NCI-H128 (cell line): ENCODE data around the gene TSPAN33.

Experiments
- DNase-seq: peaks from one replicate; lab custom pipeline; 2025; ENCODE audit not compliant: unreplicated experiment; lab: John Stamatoyannopoulos, UW

Gene TSPAN33

DNA sequence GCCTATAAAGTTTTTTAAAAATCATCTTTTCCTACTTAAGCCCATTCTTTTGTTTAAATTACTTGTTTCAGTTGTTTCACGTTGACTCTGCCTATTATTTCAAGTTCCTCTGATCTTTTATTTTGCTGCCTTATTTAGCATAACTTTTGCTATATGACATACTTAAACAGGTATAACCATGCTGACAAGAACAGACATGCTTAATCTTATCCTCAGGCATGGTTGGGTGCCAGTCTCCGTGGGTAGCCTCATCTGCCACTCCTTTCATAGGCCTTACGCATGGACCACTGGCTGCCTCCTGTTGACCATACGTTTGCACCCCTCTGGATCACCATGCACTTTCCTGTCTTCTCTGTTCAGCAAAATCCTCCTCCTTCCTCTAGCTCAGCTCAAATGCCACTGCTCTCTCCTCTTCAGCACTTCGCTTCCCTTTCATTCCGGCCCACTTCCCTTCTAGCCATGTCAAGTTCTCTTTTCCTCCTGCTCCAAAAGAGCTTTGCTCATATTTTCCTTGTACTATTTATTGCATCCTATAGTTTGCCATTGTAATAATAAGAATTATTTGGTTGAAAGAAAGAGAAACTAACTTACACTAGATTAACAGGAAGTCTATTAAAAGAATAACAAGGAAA lies 10.0 kb upstream of the TSPAN33 start:
- DNase-seq, result no peak

DNA sequence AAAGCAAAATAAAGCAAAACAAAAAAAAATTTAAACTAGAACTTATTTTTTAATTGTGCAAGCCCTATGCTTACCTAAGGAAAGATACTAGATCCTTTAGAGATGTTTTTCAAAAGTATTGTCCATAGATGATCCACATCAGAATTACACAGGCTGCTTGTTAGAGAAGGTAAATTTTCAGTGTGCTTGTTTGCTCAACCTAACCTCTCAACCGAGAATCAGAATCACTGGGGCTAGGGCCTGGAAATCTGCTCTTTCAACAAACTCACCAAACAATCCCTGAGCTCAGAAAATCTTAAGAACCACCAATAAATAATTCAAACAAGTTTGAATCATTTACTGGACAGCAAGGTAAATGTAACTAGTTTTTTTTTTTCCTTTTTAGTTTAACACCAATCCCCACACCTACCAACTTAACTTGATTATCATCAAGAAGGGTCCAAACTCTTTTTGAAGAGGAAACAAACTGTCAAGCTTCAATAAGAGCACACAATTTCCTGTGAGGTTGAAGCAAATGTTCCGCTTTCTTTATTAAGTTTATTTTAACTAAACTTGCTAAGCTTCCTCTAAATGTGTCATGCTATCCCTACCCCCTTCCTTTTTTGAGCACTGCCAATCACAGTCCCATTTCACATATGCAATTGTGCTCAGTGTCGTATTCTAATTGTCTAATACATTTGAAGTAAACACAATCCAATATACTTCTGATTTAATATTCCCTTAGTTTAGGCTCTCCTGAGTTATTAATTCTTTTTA lies 7.4 kb upstream of the TSPAN33 start:
- DNase-seq, result no peak

DNA sequence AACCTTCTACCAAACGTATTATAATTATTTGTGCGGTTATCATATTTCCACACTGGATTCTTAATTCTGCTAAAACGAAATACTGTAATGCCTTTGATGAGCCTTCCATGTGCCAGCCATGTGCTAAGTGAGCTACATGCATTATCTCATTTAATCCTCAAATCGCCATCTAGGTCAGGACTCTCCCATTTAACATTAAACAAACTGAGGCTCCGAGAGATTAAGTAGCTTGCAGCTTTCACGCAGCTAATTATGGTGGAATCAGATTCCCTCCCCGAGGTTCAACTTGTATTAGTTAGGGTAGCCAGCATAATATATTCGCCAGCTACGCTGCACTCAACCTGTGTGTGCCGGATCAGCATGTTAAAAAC lies 798 bp upstream of the TSPAN33 start:
- no peak for DNase-seq

DNA sequence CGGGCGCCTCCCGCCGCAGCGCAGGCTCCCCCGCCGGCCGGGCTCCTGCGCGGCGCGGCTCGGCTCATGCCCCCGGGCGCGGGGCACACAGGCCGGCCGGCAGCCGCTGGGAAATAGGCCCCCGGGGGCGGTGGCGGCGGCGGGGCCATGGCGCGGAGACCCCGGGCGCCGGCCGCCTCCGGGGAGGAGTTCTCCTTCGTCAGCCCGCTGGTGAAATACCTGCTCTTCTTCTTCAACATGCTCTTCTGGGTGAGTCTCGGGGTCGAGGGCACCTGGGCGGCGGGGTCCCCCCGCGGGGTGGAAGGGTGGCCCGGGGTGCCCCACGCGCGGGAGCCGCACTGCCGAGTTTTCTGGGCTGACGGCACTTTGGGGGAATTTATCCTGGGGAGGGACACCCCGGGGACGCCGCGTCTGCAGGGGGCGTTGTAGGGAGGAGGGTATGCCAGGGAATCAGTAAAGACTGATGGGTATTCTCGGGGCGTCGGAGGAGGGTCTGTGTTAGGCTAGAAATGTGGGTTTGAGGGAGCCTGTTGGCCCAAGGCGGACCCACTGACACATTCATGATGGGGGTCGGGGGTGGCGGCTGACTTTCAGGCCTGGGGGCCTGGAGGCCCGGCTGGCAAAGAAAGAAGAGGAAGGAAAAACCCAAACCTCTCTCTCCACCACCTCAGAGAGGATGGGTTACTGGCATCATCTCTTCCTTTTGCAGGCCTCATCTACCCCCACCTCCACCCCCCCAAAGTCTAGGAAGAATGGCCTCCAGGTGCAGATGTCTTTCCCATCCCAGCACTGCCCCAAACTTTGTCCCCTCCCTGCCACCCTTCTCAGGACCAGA lies 544 bp downstream of the TSPAN33 start:
- no peak for DNase-seq

DNA sequence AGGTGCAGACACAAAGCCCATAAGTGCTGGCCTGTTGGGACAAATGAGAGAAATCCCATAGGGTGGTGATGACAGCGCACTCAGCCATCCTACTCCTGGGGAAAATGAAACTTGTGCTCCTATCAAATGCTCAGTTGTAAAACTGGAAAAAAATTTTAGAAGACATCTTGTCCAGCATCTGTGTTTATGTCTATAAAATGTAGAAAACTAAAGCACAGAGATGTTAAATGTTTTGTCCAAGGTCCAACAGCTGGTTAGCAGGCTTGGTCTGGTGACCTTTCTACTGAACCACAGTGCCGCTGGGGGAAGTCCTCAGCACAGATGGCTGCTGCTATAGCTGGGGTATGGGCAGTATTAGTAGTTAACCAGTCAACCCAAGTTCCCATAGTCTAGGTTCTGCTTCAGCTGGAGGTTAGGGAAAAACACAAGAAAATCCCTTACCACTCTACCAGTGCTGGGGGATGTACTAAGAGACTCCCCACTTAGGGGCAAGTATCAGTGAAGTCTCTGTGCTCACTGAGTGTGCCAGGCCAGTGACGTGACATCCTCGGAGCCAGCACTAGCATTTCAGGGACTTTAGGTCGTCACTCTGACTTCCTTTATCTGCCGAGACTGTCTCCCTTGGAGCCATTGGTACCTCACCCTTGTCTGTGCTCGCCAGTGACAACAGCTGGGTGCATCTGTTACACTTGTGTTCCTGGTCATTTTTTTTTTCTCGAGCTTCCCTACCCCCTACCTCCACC lies 1.9 kb downstream of the TSPAN33 start:
- no peak for DNase-seq

DNA sequence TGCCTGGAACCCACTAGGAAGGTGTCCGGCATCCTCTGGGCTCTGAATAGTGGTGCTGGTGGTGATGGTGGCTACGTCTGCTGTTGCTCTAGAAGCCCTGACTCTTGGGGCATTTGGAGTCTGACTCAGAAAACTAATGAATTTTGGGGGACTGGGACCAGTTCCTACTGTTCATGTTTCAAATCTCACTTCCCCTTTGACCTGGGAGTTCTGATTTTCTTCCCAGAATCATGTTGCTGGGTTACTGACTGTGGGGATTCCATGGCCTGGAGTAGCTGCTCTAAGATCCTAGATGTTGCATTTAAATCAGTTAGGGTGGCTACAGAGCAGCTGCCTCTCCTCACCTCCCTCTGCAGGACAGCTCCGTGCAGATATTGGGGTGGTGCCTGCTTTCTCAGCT lies 3.2 kb downstream of the TSPAN33 start:
- no peak for DNase-seq

DNA sequence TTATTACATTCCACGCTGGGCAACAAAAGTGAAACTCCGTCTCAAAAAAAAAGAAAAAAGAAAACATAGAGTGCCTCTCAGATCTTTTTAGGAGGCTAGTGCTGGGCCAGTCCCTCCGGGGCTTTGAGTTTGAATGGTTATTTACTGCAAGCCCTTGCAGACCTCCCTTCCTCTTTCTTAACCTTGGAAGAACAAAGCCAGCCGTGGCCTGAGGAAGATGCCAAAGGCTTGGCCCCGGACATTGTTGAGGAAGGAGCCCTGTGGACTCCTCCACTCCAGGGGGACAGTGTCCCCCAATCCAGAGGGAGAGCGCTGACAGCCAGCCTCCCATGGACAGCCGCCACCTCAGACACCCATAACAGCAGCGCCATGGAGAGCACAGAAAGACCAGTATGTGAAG lies 5.0 kb downstream of the TSPAN33 start:
- no peak for DNase-seq

DNA sequence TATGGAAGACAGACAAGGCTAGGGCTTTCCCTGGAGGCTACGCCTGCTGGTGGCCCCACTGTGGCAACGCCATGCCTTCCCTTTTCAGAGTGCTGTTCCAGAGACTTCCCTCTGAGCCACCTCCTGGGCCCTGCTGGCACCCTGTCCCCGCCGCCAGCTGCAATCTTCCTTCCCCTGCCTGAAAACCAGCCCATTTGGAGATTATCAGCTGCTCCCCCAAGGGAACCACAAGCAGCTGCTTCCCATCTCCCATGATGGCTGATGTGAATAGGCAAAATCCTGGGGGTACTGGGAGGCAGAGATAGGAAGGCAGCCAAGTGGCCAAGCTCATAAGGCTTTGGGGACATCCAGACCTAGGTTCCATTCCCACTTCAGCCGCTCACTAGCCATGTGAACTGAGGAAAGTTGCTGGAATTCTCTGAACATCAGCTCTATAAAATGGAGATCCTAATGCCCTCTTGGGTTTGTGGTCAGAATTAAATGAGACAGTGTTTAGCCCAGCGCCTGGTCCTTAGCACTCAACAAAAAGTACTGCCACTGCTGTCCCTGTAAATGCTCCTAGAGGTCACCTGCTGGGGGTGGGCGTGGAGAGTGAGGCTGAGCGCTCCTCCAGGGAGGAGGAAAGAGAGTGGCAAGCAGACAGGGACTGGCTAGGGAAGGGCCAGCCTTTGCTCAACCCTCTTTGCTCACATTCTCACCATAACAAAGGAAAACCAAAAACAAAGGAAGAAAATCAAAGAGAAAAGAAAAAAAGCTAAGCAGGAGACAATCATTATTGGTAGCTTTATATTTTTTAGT lies 5.9 kb downstream of the TSPAN33 start:
- no peak for DNase-seq

DNA sequence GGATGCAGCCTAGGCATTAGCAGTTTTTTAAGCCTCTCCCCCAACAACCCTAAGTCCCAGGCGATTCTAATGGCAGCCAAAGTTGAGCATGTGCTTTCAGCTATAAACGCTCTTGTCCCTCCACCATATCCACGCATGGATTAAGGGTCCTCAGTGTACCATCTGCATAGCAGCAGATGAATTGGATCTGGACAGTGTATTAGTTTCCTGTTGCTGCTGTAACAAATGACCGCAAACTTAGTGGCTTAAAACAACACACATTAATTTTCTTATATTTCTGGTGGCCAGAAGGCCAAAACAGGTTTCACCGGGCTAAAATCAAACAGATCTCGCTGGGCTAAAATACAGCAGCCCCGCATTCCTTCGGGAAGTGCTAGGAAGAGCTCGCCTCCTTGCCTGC lies 13.1 kb downstream of the TSPAN33 start:
- DNase-seq, result no peak

DNA sequence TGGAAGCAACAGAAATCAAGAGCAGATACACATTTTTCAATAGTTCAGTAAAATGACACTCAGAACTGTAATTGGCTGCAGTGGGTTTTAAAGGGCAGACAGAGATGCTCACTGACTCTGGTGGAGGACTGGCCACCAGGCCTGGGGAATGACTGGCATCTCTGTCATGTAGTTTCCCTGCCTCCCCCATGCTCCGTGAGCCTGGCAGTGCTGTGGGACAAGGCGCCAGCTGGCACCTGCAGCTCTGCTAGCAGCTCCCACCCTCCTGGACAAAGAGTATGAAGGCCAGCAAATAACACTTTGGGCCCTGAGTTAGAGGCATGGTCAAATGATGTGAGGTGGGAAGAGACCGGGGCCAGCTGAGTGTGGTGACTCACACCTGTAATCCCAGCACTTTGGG lies 15.0 kb downstream of the TSPAN33 start:
- no peak for DNase-seq

DNA sequence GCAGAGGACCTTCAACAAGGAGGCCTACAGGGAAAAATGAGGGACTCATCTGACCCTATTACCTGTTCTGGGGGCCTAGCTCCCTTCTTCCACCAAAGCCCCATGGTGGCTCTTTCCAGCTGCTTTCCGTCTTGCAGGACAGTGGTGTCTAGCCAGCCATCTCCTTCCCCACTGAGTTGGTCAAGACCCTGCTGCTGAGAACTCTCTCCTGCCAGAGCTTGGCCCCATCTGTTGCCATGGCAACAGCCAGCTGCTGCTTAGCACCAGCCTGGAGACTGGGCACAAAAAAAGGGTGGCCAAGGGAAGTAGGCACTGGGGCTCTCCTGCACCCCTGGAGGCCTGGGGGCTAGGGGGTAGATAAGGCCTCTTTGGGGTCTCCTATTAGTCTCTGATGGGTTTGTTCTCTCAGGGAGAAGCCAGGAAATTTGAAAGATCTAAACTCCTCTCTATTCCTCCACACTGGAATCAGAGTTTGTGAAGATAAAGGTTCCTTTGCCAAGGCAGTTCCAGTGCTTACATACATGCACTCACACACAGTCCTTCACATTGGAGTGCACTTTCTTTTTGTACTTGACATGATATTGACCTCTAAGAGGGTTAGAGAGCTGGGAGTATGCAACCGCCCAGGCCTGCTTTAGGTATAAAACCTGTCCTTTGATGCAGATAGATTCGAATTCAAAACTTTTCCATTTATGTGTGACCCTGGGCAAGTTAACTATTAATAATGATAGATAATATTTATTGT lies 15.8 kb downstream of the TSPAN33 start:
- DNase-seq, result no peak

DNA sequence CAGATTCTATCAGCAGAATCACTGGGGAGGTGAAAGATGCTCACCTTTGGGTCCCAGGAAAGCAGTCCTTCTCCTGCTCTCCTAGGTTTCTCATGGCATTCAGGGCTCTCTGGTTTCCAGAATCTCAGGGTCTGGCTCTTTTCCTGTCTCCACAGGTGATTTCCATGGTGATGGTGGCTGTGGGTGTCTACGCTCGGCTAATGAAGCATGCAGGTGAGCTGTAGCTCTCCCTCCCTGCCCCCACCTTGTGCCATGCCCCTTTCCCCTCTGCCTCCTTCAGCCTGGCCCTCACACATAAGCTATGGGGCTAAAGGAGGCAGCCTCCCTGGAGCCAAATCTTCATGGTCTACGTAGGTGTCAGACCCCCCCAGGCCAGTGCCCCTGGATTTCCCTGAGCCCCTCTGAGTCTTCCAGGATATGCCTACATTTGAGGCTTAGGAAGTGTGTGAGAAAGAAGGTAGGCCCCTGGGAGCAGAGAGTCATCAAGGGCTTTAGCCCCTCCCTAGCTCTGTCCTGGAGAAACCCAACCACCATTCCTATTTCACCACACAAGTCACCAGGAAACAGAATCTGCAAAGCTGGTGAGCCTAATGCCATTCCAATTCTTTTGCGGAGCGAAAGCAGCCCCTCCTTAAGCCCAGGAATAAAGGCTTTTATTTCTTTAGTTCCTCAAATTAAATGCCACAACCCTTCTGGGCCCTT lies 17.2 kb downstream of the TSPAN33 start:
- DNase-seq, result no peak

DNA sequence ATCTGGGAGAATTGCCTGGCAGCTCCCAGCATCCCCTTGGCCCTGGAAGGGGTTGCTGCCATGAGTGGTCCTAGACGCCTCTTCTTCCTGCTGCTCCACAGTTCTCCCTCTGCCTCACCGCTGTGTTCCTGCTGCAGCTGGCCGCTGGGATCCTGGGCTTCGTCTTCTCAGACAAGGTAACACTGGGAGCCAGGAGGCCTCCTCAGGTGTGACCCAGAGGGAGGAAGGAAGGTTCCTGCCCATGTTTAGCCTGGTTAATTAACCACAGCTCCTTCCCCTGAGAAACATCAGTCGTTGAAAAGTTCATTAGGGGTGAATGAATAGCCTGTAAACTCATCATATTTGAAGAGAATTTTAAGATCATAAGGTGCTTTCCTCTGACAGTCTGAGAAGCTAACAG lies 18.2 kb downstream of the TSPAN33 start:
- DNase-seq, result no peak

DNA sequence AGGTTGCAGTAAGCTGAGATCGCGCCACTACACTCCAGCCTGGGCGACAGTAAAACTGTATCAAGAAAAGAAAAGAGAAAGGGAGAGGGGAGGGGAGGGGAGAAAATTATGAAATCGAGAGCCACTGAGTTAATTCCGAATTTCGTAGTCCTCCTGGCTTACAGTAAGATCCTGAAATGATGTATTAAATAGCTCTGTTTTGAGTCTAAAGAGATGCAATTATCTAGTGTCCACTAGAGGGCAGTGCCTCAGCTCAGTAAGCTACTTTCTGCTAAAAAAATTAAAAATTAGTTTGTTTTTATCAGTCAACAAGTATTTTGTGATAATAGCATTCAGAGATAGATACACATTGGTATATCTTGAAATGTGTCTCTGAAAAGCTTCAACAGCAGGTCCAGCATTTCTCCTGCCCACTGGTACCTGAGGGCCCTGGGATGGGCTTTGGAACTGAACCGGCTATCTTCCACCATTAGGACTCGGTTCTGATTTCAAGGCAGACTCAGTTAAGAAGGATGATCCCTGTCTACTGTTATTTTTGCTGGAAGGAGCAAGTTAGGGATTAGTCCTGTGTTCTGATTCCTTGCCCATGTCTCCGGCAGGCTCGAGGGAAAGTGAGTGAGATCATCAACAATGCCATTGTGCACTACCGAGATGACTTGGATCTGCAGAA lies 19.5 kb downstream of the TSPAN33 start:
- DNase-seq, result no peak

DNA sequence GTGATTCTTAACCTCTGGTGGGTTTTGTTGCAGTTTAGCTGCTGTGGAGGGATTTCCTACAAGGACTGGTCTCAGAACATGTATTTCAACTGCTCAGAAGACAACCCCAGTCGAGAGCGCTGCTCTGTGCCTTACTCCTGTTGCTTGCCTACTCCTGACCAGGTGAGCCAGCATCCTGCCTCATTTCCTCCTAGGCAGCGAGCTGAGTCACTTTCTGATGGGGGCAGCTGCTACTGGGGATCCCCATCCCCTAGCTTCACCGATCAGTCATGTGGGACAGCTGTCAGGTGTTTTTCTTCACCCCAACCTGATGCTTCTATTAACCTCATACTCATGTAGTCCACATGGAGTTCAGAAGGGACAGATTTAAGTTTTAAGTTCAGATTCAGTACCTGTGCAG lies 22.2 kb downstream of the TSPAN33 start:
- DNase-seq, result no peak

DNA sequence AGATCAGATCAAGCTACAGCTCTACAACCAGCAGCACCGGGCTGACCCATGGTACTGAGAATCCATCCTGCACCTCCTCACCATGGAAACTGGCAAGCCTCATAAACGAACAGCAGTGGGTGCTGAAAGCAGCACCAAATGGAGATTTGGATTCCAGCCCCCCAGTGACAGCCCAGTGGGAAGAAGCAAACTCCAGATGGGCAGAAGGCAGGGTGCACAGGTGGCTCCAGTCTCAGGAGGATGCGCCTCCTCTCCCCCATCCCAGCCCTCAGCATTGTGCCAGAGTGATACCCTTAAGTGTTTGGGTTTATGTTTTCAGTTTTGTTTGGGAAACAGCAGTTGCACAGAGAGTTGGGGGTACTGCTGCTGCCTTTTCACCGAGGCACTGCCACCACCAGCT lies 23.3 kb downstream of the TSPAN33 start:
- DNase-seq, result no peak

DNA sequence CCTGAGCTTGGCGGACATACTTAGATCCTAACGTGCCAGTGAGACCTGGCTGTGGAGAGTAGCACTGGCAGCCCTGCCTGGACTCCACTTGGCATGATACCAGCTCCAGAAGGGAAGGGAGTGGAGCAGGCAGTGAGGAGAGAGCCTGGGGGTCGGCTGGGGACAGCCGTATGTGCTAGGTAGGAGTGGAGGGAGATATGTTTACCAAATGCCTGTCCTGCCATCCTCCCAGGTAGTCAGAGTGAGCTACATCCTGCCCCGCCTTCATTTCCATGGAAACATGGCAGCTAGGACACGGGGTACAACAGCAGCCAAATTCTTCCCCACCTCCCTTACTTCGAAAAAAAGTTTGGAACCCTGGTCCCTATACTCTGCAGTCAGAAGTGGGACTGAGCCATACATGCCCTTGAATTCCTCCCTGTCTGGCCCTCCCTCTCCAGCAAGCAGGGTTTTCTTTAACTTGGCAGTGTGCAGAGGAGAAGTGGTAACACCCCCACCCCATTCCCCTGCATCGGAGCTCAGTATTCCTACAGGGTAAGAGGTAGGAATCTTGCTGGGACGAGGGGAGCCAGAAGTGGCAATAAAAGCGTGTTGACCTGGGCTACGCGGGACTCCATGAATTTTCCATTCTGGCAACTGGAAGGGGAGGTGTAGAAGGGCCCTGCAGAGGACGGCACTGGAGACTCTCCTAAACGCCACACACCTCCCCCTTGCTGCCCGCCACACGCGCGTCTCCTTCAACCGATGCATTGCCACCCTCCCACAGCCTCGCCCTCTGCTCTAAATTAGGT lies 23.9 kb downstream of the TSPAN33 start:
- DNase-seq, result no peak

DNA sequence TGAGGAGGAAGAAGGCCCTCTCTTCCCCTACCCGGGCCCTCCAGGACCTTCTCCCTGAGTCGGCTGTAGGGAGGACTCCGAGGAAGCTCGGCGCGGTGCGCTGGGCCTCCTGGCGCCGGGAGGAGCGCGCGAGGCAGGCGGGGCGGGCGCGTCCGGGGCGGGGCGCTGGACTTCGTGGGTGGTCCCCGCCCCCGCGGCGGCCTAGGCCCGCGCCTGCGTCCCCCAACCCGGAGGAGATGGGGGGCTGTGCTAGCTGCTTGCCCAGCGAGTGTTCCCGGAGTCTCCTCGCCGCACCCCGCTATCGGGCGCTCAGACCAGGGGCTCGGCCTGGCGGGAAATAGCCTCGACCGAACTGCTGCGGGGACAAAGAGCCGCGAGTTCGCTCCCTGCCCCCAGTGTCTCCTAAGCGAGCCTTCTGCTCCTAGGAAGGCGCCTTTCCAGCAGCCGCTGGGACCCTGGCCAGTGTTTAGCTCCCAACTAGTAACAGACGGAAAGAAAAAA lies 24.7 kb downstream of the TSPAN33 start:
- DNase-seq, result no peak
